Left ventricle myocardium inferior (tissue), 1 donor: ENCODE data around the gene TRPM1. TPM values are rescaled to one million over a fixed set of nuclear protein-coding genes. Genes with fewer than 3 reads are reported as not detected.

Experiments
- DNase-seq: peaks from one replicate; pipeline ENCODE4 v3.0.0-alpha.2; 2020
- H3K27ac ChIP-seq: fragments of 200-600 bp; replicated peaks from 2 replicates; pipeline ENCODE4 v1.8.0; 2021
- H3K27me3 ChIP-seq: fragments of 200-600 bp; 2 replicates; pipeline ENCODE4 v1.8.0; 2021; ENCODE audit warnings: low read depth
- H3K36me3 ChIP-seq: fragments of 200-600 bp; 2 replicates; pipeline ENCODE4 v1.8.0; 2021
- H3K4me1 ChIP-seq: fragments of 200-600 bp; 2 replicates; pipeline ENCODE4 v1.8.0; 2021
- H3K4me3 ChIP-seq: fragments of 200-600 bp; 2 replicates; pipeline ENCODE4 v1.8.0; 2021; ENCODE audit warnings: mild to moderate bottlenecking, moderate library complexity
- H3K9me3 ChIP-seq: fragments of 200-600 bp; replicated peaks from 2 replicates; pipeline ENCODE4 v1.8.0; 2021
- CTCF ChIP-seq: fragments of 200-600 bp; IDR thresholded peaks from 2 replicates; pipeline ENCODE4 v1.8.0; 2021; ENCODE audit warnings: antibody characterized with exemption, mild to moderate bottlenecking, borderline replicate concordance
- intact Hi-C: fragments of 100-400 bp; cut with micrococcal nuclease; formaldehyde crosslinking; loops from one replicate; pipeline ENCODE4 v1.11.0; 2022
- total RNA-seq: library from RNA; stranded (reverse); fragmentation: NEBNext Ultra II Directional; extraction: Animal tissue kit (Norgen Biotek cat#: 25700); gene quantifications from one replicate; pipeline ENCODE4 v1.2.1, GENCODE V29; 2021
- donor health status: DM: no; HTN: yes; CAD: no; lungs with severe emphysema.

The TRPM1 gene
- total RNA-seq, 1 donor from 2014 or later: not detected

- DNase-seq: no peak
- H3K9me3 ChIP-seq: no peaks in the 10 kb centered on the region
- intact Hi-C loops: no loop called here
- H3K4me3 ChIP-seq: peak overlapping the region; percentile 12
- H3K4me1 ChIP-seq: no peaks in the 10 kb centered on the region
- no peak overlapping the region for H3K27ac ChIP-seq
- H3K27me3 ChIP-seq: peaks cover 5% of the 10 kb centered on the region
- H3K36me3 ChIP-seq: no peaks in the 10 kb centered on the region
- TF ChIP-seq CTCF: no peak
Observed at GRCh38 chr15:31047437-31047836, 54.1 kb downstream of the TRPM1 start.

- peak; percentile 51 for DNase-seq
- H3K36me3 ChIP-seq: no peaks in the 10 kb centered on the region
- H3K4me1 ChIP-seq: no peaks in the 10 kb centered on the region
- H3K9me3 ChIP-seq: no peaks in the 10 kb centered on the region
- H3K4me3 ChIP-seq: peak overlapping the region; percentile 12
- intact Hi-C loops: no loop called here
- no peak for TF ChIP-seq CTCF
- no peak overlapping the region for H3K27ac ChIP-seq
- peaks cover 5% of the 10 kb centered on the region for H3K27me3 ChIP-seq
Observed at GRCh38 chr15:31046759-31047359, 54.7 kb downstream of the TRPM1 start.

DNA sequence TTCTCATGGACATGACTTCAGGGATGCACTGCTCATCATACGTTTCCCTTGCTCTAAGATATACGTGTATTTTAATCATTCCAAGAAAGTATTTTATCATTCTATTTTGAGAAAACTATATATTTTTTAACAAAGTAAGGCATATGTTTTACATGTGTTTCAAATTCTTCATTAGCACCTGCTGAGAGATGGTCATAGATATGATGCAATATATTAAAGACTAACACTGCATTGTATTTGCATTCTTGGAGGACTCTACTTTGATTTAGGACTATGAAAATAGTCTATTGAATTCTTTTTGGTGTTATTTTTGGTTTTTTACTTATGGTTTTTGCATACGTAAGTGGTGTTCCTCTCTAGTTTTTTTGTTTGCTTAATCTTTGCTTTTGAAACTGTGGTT lies 55.9 kb downstream of the TRPM1 start:
- H3K4me3 ChIP-seq: no peak overlapping the region
- peaks cover 5% of the 10 kb centered on the region for H3K27me3 ChIP-seq
- no peaks in the 10 kb centered on the region for H3K4me1 ChIP-seq
- DNase-seq: no peak
- intact Hi-C loops: no loop called here
- no peak overlapping the region for H3K27ac ChIP-seq
- TF ChIP-seq CTCF: no peak
- H3K36me3 ChIP-seq: no peaks in the 10 kb centered on the region
- no peaks in the 10 kb centered on the region for H3K9me3 ChIP-seq

GRCh38 chr15:31042751-31043150 lies 58.8 kb downstream of the TRPM1 start:
- TF ChIP-seq CTCF: no peak
- peaks cover 5% of the 10 kb centered on the region for H3K27me3 ChIP-seq
- no peaks in the 10 kb centered on the region for H3K4me1 ChIP-seq
- H3K36me3 ChIP-seq: no peaks in the 10 kb centered on the region
- H3K27ac ChIP-seq: no peak overlapping the region
- peaks cover 3% of the 10 kb centered on the region for H3K9me3 ChIP-seq
- intact Hi-C loops: no loop called here
- DNase-seq: no peak
- no peak overlapping the region for H3K4me3 ChIP-seq

DNA sequence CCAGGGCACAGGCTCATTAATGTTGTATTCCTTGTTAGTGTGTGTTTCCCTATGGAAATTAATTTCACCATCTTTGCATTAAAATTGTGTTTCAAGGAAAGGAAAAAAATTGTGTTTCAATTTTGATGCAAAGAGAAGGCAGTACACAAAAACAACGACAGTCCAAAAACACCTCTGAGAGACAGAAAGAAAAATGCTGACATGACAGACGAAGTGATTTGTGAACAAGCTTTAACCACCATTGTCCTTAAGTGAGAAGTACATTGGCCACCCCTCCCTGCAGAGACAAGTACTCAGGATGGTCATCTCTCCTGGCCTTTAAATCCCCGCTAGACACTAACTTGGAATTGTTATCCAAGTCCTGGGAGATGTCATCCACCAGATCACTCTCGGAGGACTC lies 59.9 kb downstream of the TRPM1 start:
- Histone ChIP-seq H3K9me3 (peaks cover 3% of the 10 kb centered on the region), H3K36me3 (no peaks in the 10 kb centered on the region), H3K27me3 (peaks cover 5% of the 10 kb centered on the region), H3K4me3 (no peak overlapping the region), H3K27ac (no peak overlapping the region), H3K4me1 (no peaks in the 10 kb centered on the region)
- DNase-seq: no peak
- TF ChIP-seq CTCF: no peak
- intact Hi-C loops: no loop called here
